Skin epidermis (tissue), 12 donors: Measurements from ENCODE around the gene VPS26A.
A peak's percentile ranks its signal among the peaks of the same experiment; 100 is the strongest.
"Not testable (repeated sequence)": the region's sequence is repeated elsewhere in the genome, so short reads cannot be mapped to it uniquely, and the experiment has no call there.

ENCODE experiments used
- H3K27ac ChIP-seq, 21 experiments: fragments of 200-600 bp; sonication (generic) in 11 of 21; one replicate each; pipeline ENCODE4 v1.5.0; 2020; ENCODE audit warnings: mild to moderate bottlenecking in 3 of 21, inconsistent platforms in 2 of 21, moderate library complexity in 2 of 21
- H3K4me3 ChIP-seq, 7 experiments: fragments of 200-600 bp; sonication (generic) in 2 of 7; one replicate each; pipeline ENCODE4 v1.5.0; 2020; ENCODE audit warnings: inconsistent platforms in 2 of 7, mild to moderate bottlenecking in 2 of 7, moderate library complexity in 1 of 7

Gene VPS26A

GRCh38 chr10:69153227-69153626, 29.2 kb downstream of the VPS26A start:
- H3K4me3 ChIP-seq = no peak overlapping the region

GRCh38 chr10:69160809-69161241, 36.8 kb downstream of the VPS26A start:
- H3K27ac ChIP-seq = no peak overlapping the region

More at GRCh38 chr10:69153227-69153626, 29.2 kb downstream of the VPS26A start:
- no peak overlapping the region for H3K27ac ChIP-seq

GRCh38 chr10:69168493-69168892, 44.5 kb downstream of the VPS26A start:
- no peak overlapping the region for H3K27ac ChIP-seq
- H3K4me3 ChIP-seq = no peak overlapping the region

More at GRCh38 chr10:69160809-69161241, 36.8 kb downstream of the VPS26A start:
- no peak overlapping the region for H3K4me3 ChIP-seq

- Histone ChIP-seq H3K4me3 (no peak overlapping the region), H3K27ac (no peak overlapping the region)
These were observed 48.4 kb downstream of the VPS26A start for GRCh38 chr10:69172241-69172982.

- not testable (repeated sequence) for H3K4me3 ChIP-seq, H3K27ac ChIP-seq
These were observed 51.3 kb downstream of the VPS26A start for GRCh38 chr10:69175326-69175725.

- Histone ChIP-seq H3K4me3 (no peak overlapping the region), H3K27ac (no peak overlapping the region)
These were observed 52.8 kb downstream of the VPS26A start for GRCh38 chr10:69176823-69177222.

GRCh38 chr10:69179089-69179742, 55.2 kb downstream of the VPS26A start:
- Histone ChIP-seq H3K4me3 (peak overlapping the region; percentile 85 to 99 (median 92)), H3K27ac (peak overlapping the region in 20 of 21 experiments; percentile 87 to 99 (median 94))

GRCh38 chr10:69179743-69180524, 56.0 kb downstream of the VPS26A start, which contains the start of gene SUPV3L1:
SUPV3L1 (plus strand) TSS chr10:69180234; CDS start chr10:69180292, 58 bp downstream.
- Histone ChIP-seq H3K27ac (peak within 1 kb of the TSS; percentile 63 to 99 (median 94)), H3K4me3 (peak within 1 kb of the TSS; percentile 85 to 99 (median 92))

GRCh38 chr10:69180525-69181204, 56.7 kb downstream of the VPS26A start:
- peak overlapping the region; percentile 85 to 99 (median 92) for H3K4me3 ChIP-seq
- H3K27ac ChIP-seq = peak overlapping the region; percentile 63 to 99 (median 94)

GRCh38 chr10:69181433-69181832, 57.5 kb downstream of the VPS26A start:
- Histone ChIP-seq H3K27ac (peak overlapping the region in 2 of 21 experiments; percentile 98), H3K4me3 (peak overlapping the region in 4 of 7 experiments; percentile 85 to 99 (median 96))

GRCh38 chr10:69182005-69182404, 58.0 kb downstream of the VPS26A start:
- no peak overlapping the region for H3K4me3 ChIP-seq
- H3K27ac ChIP-seq = no peak overlapping the region

GRCh38 chr10:69186524-69186923, 62.5 kb downstream of the VPS26A start:
- Histone ChIP-seq H3K4me3 (no peak overlapping the region), H3K27ac (no peak overlapping the region)

- H3K27ac ChIP-seq = no peak overlapping the region
- no peak overlapping the region for H3K4me3 ChIP-seq
These were observed 77.1 kb downstream of the VPS26A start for GRCh38 chr10:69201045-69201444.

- peak overlapping the region in 5 of 21 experiments; percentile 14 to 74 (median 41) for H3K27ac ChIP-seq
- no peak overlapping the region for H3K4me3 ChIP-seq
These were observed 78.4 kb downstream of the VPS26A start for GRCh38 chr10:69202332-69202731.

- H3K4me3 ChIP-seq = no peak overlapping the region
- no peak overlapping the region for H3K27ac ChIP-seq
These were observed 84.8 kb downstream of the VPS26A start for GRCh38 chr10:69208761-69209160.

- peak overlapping the region in 1 of 21 experiments; percentile 5 for H3K27ac ChIP-seq
- no peak overlapping the region for H3K4me3 ChIP-seq
These were observed 86.0 kb downstream of the VPS26A start for GRCh38 chr10:69209787-69210484.

- H3K4me3 ChIP-seq = no peak overlapping the region
- H3K27ac ChIP-seq = no peak overlapping the region
These were observed 87.1 kb downstream of the VPS26A start for GRCh38 chr10:69211104-69211503.

- Histone ChIP-seq H3K4me3 (no peak overlapping the region), H3K27ac (no peak overlapping the region)
These were observed 87.5 kb downstream of the VPS26A start for GRCh38 chr10:69211524-69211923.
